Neural cell (in vitro differentiated cells): ENCODE data around the gene CXCL6. TPM values are rescaled to one million over a fixed set of nuclear protein-coding genes. Genes with fewer than 3 reads are reported as not detected.

ENCODE experiments used
- H2AFZ ChIP-seq: fragments of 200-600, 300-800 bp; sonication (generic), shearing (Covaris generic); 2 replicates; pipeline ENCODE4 v1.6.0; 2014; ENCODE audit warnings: low read depth, mild to moderate bottlenecking, antibody characterized with exemption, low read length, moderate library complexity
- H3F3A ChIP-seq: fragments of 200-600 bp; shearing (Covaris generic); 2 replicates; pipeline ENCODE4 v1.6.1; 2016; ENCODE audit warnings: mild to moderate bottlenecking, moderate library complexity, mixed read lengths, antibody characterized with exemption, low read length; ENCODE audit not compliant: insufficient read depth, poor library complexity, severe bottlenecking
- H3K27ac ChIP-seq: fragments of 200-600, 300-800 bp; sonication (generic), shearing (Covaris generic); 2 replicates; pipeline ENCODE4 v1.5.1; 2014; ENCODE audit warnings: mild to moderate bottlenecking, low read length, moderate library complexity
- H3K27me3 ChIP-seq: fragments of 300-800, 200-600 bp; sonication (generic), shearing (Covaris generic); 2 replicates; pipeline ENCODE4 v1.6.0; 2014; ENCODE audit warnings: mild to moderate bottlenecking, low read depth, low read length, moderate library complexity; ENCODE audit not compliant: insufficient read depth
- H3K36me3 ChIP-seq: fragments of 300-800, 200-600 bp; sonication (generic), shearing (Covaris generic); 2 replicates; pipeline ENCODE4 v1.5.1; 2014; ENCODE audit warnings: mild to moderate bottlenecking, antibody characterized with exemption, low read length, moderate library complexity; ENCODE audit not compliant: insufficient read depth
- H3K4me2 ChIP-seq: fragments of 300-800, 200-600 bp; sonication (generic), shearing (Covaris generic); 2 replicates; pipeline ENCODE4 v1.6.0; 2014; ENCODE audit warnings: mild to moderate bottlenecking, low read length
- H3K4me3 ChIP-seq: fragments of 300-800, 200-600 bp; sonication (generic), shearing (Covaris generic); 2 replicates; pipeline ENCODE4 v1.5.1; 2014; ENCODE audit warnings: mild to moderate bottlenecking, low read length, moderate library complexity
- H3K79me2 ChIP-seq: fragments of 200-600 bp; shearing (Covaris generic); replicated peaks from 2 replicates; pipeline ENCODE4 v1.6.0; 2014; ENCODE audit warnings: mild to moderate bottlenecking, low read length, moderate library complexity; ENCODE audit not compliant: insufficient read depth
- H3K9ac ChIP-seq: fragments of 300-800, 200-600 bp; sonication (generic), shearing (Covaris generic); 2 replicates; pipeline ENCODE4 v1.6.1; 2016; ENCODE audit warnings: mild to moderate bottlenecking, low read length, mixed read lengths
- H3K9me2 ChIP-seq: fragments of 200-600 bp; shearing (Covaris generic); 2 replicates; pipeline ENCODE4 v1.6.1; 2016; ENCODE audit warnings: mild to moderate bottlenecking, low read length, mixed read lengths; ENCODE audit not compliant: insufficient read depth
- H3K9me3 ChIP-seq: fragments of 200-600, 300-800 bp; sonication (generic), shearing (Covaris generic); 2 replicates; pipeline ENCODE4 v1.6.1; 2016; ENCODE audit warnings: mild to moderate bottlenecking, mixed run types, low read length, moderate library complexity, mixed read lengths
- H4K20me1 ChIP-seq: fragments of 200-600 bp; shearing (Covaris generic); 2 replicates; pipeline ENCODE4 v1.6.1; 2016; ENCODE audit warnings: mild to moderate bottlenecking, mixed run types; ENCODE audit not compliant: insufficient read depth
- EP300 ChIP-seq: fragments of 450-650 bp; conservative IDR thresholded peaks from 2 replicates; pipeline ENCODE4 v1.6.1; 2014; ENCODE audit warnings: antibody characterized with exemption, mild to moderate bottlenecking, moderate library complexity; ENCODE audit not compliant: poor library complexity, severe bottlenecking
- EZH2 ChIP-seq: fragments of 200-600, 300-800 bp; shearing (Covaris generic), sonication (generic); IDR thresholded peaks from 2 replicates; pipeline ENCODE4 v1.6.1; 2014; ENCODE audit warnings: antibody characterized with exemption, low read length, borderline replicate concordance, mild to moderate bottlenecking; ENCODE audit not compliant: insufficient read depth, poor library complexity, severe bottlenecking
- MXI1 ChIP-seq: fragments of 450-650 bp; conservative IDR thresholded peaks from 2 replicates; pipeline ENCODE4 v1.6.1; 2014; ENCODE audit warnings: antibody characterized with exemption, mild to moderate bottlenecking; ENCODE audit not compliant: poor library complexity, severe bottlenecking
- POLR2AphosphoS5 ChIP-seq: IDR thresholded peaks from 2 replicates; pipeline ENCODE4 v1.6.1; 2012
- RAD21 ChIP-seq: fragments of 450-650 bp; conservative IDR thresholded peaks from 2 replicates; pipeline ENCODE4 v1.6.1; 2014; ENCODE audit warnings: antibody characterized with exemption, mild to moderate bottlenecking, moderate library complexity
- SMC3 ChIP-seq: fragments of 450-650 bp; conservative IDR thresholded peaks from 2 replicates; pipeline ENCODE4 v1.6.1; 2014; ENCODE audit warnings: antibody characterized with exemption, mild to moderate bottlenecking, moderate library complexity; ENCODE audit not compliant: poor library complexity
- TAF1 ChIP-seq: IDR thresholded peaks from 2 replicates; pipeline ENCODE4 v1.6.1; 2012; ENCODE audit warnings: low read depth
- polyA plus RNA-seq: library from polyadenylated mRNA; depleted of rRNA; stranded (reverse); fragments of >200 nt; gene quantifications from 2 replicates; pipeline ENCODE4 v1.2.3, GENCODE V29; 2014
- TF ChIP-seq, protein P1 (sequence below): fragments of 450-650 bp; IDR thresholded peaks from 2 replicates; pipeline ENCODE4 v1.5.1; 2014; ENCODE audit warnings: antibody characterized with exemption, mild to moderate bottlenecking, moderate library complexity; ENCODE audit not compliant: poor library complexity, severe bottlenecking
- TF ChIP-seq, protein P2 (sequence below): IDR thresholded peaks from 2 replicates; pipeline ENCODE4 v1.6.1; 2012; ENCODE audit warnings: borderline replicate concordance

The CXCL6 gene
- polyA plus RNA-seq, 1 donor from 2014 or later: not detected

DNA sequence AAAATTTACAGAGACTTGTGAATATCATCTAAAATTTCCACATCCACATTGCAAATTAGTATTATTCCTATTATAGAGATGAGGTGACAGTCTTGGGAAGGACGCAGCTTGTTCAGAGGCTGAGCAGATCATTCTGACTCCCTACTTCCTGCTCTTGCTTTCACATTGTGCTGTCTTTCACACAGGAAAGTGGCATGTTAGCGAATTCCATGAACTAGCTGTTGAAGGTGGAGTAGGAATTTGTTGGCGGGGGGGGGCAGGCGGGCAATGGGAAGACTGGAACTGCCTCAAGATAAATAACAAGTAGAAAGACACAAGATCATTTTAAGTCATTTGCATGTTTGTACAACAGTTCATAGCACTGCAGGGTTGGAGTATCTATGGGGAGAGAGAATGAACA, 18.9 kb downstream of the CXCL6 start:
- no peak overlapping the region for H3K9ac ChIP-seq
- TF ChIP-seq EP300 (no peak), RAD21 (no peak), POLR2AphosphoS5 (no peak), SMC3 (no peak), EZH2 (no peak), MXI1 (no peak), TAF1 (no peak)
- TF ChIP-seq, protein P1, sequence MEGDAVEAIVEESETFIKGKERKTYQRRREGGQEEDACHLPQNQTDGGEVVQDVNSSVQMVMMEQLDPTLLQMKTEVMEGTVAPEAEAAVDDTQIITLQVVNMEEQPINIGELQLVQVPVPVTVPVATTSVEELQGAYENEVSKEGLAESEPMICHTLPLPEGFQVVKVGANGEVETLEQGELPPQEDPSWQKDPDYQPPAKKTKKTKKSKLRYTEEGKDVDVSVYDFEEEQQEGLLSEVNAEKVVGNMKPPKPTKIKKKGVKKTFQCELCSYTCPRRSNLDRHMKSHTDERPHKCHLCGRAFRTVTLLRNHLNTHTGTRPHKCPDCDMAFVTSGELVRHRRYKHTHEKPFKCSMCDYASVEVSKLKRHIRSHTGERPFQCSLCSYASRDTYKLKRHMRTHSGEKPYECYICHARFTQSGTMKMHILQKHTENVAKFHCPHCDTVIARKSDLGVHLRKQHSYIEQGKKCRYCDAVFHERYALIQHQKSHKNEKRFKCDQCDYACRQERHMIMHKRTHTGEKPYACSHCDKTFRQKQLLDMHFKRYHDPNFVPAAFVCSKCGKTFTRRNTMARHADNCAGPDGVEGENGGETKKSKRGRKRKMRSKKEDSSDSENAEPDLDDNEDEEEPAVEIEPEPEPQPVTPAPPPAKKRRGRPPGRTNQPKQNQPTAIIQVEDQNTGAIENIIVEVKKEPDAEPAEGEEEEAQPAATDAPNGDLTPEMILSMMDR: no peak
- TF ChIP-seq, protein P2, sequence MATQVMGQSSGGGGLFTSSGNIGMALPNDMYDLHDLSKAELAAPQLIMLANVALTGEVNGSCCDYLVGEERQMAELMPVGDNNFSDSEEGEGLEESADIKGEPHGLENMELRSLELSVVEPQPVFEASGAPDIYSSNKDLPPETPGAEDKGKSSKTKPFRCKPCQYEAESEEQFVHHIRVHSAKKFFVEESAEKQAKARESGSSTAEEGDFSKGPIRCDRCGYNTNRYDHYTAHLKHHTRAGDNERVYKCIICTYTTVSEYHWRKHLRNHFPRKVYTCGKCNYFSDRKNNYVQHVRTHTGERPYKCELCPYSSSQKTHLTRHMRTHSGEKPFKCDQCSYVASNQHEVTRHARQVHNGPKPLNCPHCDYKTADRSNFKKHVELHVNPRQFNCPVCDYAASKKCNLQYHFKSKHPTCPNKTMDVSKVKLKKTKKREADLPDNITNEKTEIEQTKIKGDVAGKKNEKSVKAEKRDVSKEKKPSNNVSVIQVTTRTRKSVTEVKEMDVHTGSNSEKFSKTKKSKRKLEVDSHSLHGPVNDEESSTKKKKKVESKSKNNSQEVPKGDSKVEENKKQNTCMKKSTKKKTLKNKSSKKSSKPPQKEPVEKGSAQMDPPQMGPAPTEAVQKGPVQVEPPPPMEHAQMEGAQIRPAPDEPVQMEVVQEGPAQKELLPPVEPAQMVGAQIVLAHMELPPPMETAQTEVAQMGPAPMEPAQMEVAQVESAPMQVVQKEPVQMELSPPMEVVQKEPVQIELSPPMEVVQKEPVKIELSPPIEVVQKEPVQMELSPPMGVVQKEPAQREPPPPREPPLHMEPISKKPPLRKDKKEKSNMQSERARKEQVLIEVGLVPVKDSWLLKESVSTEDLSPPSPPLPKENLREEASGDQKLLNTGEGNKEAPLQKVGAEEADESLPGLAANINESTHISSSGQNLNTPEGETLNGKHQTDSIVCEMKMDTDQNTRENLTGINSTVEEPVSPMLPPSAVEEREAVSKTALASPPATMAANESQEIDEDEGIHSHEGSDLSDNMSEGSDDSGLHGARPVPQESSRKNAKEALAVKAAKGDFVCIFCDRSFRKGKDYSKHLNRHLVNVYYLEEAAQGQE: no peak
- H3K9me3 ChIP-seq: no peaks in the 10 kb centered on the region
- no peaks in the 10 kb centered on the region for H3K36me3 ChIP-seq
- H3K9me2 ChIP-seq: no peaks in the 10 kb centered on the region
- H3K27me3 ChIP-seq: no peaks in the 10 kb centered on the region
- no peak overlapping the region for H3K27ac ChIP-seq
- H3K79me2 ChIP-seq: no peaks in the 10 kb centered on the region
- no peaks in the 10 kb centered on the region for H4K20me1 ChIP-seq
- no peak overlapping the region for H3K4me3 ChIP-seq
- no peak overlapping the region for H3K4me2 ChIP-seq
- H2AFZ ChIP-seq: no peak overlapping the region
- H3F3A ChIP-seq: no peaks in the 10 kb centered on the region

DNA sequence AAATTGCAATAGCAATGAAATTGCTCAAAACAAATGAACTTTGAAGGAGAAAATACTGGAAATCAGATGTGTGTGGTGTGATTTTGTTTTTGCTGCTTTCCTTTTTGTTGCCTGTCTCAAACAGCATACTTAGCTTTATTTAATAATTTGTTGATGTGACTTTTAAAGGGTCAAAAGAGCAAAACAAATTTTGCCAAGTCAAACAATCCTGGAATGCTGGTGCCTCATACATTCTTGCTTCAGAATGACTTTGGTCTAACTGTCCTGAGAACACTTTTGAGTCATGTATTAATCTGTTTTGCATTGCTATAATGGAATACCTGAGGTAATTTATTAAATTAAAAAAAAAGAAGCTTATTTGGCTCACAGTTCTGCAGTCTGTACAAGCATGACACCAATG, 20.0 kb downstream of the CXCL6 start:
- H3K9me2 ChIP-seq: no peaks in the 10 kb centered on the region
- H3F3A ChIP-seq: no peaks in the 10 kb centered on the region
- no peak overlapping the region for H3K9ac ChIP-seq
- no peaks in the 10 kb centered on the region for H3K36me3 ChIP-seq
- TF ChIP-seq RAD21: no peak
- no peak for TF ChIP-seq EP300
- TF ChIP-seq TAF1: no peak
- TF ChIP-seq, protein P2: no peak
- TF ChIP-seq SMC3: no peak
- no peak for TF ChIP-seq POLR2AphosphoS5
- no peak for TF ChIP-seq MXI1
- TF ChIP-seq EZH2: no peak
- TF ChIP-seq, protein P1: no peak
- H2AFZ ChIP-seq: no peak overlapping the region
- H3K9me3 ChIP-seq: no peaks in the 10 kb centered on the region
- H3K4me2 ChIP-seq: no peak overlapping the region
- no peak overlapping the region for H3K27ac ChIP-seq
- no peaks in the 10 kb centered on the region for H3K79me2 ChIP-seq
- H3K27me3 ChIP-seq: no peaks in the 10 kb centered on the region
- no peaks in the 10 kb centered on the region for H4K20me1 ChIP-seq
- H3K4me3 ChIP-seq: no peak overlapping the region
